ENCODE measurements around the gene OXER1.

The OXER1 gene

GRCh38 chr2:42754776-42755140, 9.2 kb downstream of the OXER1 start:
- H3K4me3 ChIP-seq (ENCODE audit: low read depth, low read length): no peak overlapping the region
- ChIA-PET POLR2A (no interaction called here), CTCF (no interaction called here)
- no peaks in the 10 kb centered on the region for H3K9me3 ChIP-seq (ENCODE audit: control insufficient read depth, insufficient read depth, low read depth, low read length)
- no peaks in the 10 kb centered on the region for H3K4me1 ChIP-seq (ENCODE audit: control insufficient read depth, insufficient read depth, low read length)
- TF ChIP-seq ZNF571 (tag by site-specific recombination; IDR thresholded peaks at IDR 0.05) (no peak), PRDM10 (tag by site-specific recombination; IDR thresholded peaks at IDR 0.05) (no peak), ZNF335 (tag by site-specific recombination; conservative IDR thresholded peaks at IDR 0.05) (no peak), ZNF776 (tag by site-specific recombination; IDR thresholded peaks at IDR 0.05; ENCODE audit: borderline replicate concordance) (no peak), ZNF341 (tag by site-specific recombination; IDR thresholded peaks at IDR 0.05; ENCODE audit: low read depth) (no peak), ZSCAN30 (tag by site-specific recombination; IDR thresholded peaks at IDR 0.05) (no peak), RBAK (tag by site-specific recombination; IDR thresholded peaks at IDR 0.05) (no peak), ZBTB11 (tag by site-specific recombination; conservative IDR thresholded peaks at IDR 0.05; ENCODE audit: low read depth) (no peak), ZNF404 (tag by site-specific recombination; IDR thresholded peaks at IDR 0.05) (no peak)
- TF ChIP-seq, protein P1, sequence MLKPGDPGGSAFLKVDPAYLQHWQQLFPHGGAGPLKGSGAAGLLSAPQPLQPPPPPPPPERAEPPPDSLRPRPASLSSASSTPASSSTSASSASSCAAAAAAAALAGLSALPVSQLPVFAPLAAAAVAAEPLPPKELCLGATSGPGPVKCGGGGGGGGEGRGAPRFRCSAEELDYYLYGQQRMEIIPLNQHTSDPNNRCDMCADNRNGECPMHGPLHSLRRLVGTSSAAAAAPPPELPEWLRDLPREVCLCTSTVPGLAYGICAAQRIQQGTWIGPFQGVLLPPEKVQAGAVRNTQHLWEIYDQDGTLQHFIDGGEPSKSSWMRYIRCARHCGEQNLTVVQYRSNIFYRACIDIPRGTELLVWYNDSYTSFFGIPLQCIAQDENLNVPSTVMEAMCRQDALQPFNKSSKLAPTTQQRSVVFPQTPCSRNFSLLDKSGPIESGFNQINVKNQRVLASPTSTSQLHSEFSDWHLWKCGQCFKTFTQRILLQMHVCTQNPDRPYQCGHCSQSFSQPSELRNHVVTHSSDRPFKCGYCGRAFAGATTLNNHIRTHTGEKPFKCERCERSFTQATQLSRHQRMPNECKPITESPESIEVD (tag by site-specific recombination; IDR thresholded peaks at IDR 0.05): no peak
- no peak overlapping the region for H3K27ac ChIP-seq (ENCODE audit: extremely low read depth, low read depth, low read length)
- peaks cover 0 to 19% of the 10 kb centered on the region in 2 experiments; a peak in 1 of 3 replicates for H3K36me3 ChIP-seq (ENCODE audit: control insufficient read depth in 2 of 2, insufficient read depth in 1 of 2, low read length in 2 of 2)

GRCh38 chr2:42754021-42754775, 9.7 kb downstream of the OXER1 start:
- POLR2A ChIA-PET: interaction anchor here (0.5 kb wide), 1 partner anchor 75 kb away, joined by 4 read pairs; no protein-coding TSS in a partner anchor
- Histone ChIP-seq H3K4me3 (ENCODE audit: low read depth, low read length) (no peak overlapping the region), H3K9me3 (ENCODE audit: control insufficient read depth, insufficient read depth, low read depth, low read length) (no peaks in the 10 kb centered on the region), H3K27ac (ENCODE audit: extremely low read depth, low read depth, low read length) (no peak overlapping the region), H3K36me3 (ENCODE audit: control insufficient read depth in 2 of 2, insufficient read depth in 1 of 2, low read length in 2 of 2) (peaks cover 0 to 19% of the 10 kb centered on the region in 2 experiments; a peak in 1 of 3 replicates), H3K4me1 (ENCODE audit: control insufficient read depth, insufficient read depth, low read length) (no peaks in the 10 kb centered on the region)
- TF ChIP-seq ZNF792 (tag by site-specific recombination; IDR thresholded peaks at IDR 0.05): no peak
- TF ChIP-seq, protein P2, sequence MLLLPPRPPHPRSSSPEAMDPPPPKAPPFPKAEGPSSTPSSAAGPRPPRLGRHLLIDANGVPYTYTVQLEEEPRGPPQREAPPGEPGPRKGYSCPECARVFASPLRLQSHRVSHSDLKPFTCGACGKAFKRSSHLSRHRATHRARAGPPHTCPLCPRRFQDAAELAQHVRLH (tag by site-specific recombination; IDR thresholded peaks at IDR 0.05): no peak
- no peak for TF ChIP-seq ZNF26 (tag by site-specific recombination; IDR thresholded peaks at IDR 0.05)
- TF ChIP-seq, protein P3, sequence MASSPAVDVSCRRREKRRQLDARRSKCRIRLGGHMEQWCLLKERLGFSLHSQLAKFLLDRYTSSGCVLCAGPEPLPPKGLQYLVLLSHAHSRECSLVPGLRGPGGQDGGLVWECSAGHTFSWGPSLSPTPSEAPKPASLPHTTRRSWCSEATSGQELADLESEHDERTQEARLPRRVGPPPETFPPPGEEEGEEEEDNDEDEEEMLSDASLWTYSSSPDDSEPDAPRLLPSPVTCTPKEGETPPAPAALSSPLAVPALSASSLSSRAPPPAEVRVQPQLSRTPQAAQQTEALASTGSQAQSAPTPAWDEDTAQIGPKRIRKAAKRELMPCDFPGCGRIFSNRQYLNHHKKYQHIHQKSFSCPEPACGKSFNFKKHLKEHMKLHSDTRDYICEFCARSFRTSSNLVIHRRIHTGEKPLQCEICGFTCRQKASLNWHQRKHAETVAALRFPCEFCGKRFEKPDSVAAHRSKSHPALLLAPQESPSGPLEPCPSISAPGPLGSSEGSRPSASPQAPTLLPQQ (tag by site-specific recombination; IDR thresholded peaks at IDR 0.05): no peak
- CTCF ChIA-PET: no interaction called here

All from HEK293 (cell line).